Left colon (tissue), 2 donors: ENCODE data around the gene ADAP1. TPM values are rescaled to one million over a fixed set of nuclear protein-coding genes. Genes with fewer than 3 reads are reported as not detected.
A peak's percentile ranks its signal among the peaks of the same experiment; 100 is the strongest.
"Not testable (repeated sequence)": the region's sequence is repeated elsewhere in the genome, so short reads cannot be mapped to it uniquely, and the experiment has no call there.

Experiments
- ATAC-seq: fragments of 200-7000 bp; cut with Tn5 transposase; one replicate; pipeline ENCODE4 v1.9.1; 2020; ENCODE audit warnings: mild to moderate bottlenecking, moderate library complexity
- DNase-seq, 2 donors: peaks; one replicate each; pipeline ENCODE4 v3.0.0-alpha.2; 2020
- intact Hi-C, 2 donors: fragments of 100-400 bp; cut with DNase I in 1 of 2; cut with micrococcal nuclease in 1 of 2; formaldehyde crosslinking; loops; one replicate each; pipeline versions ENCODE4 v1.11.2 to v1.14.0; 2022; cut with DNase I, micrococcal nuclease
- long read RNA-seq: library from polyadenylated mRNA; unstranded; transcript quantifications from one replicate; pipeline ENCODE4 v2.0.0, GENCODE V29; 2021
- total RNA-seq, 2 donors: library from RNA; stranded (reverse); fragmentation: NEBNext Ultra II Directional; extraction: Animal tissue kit (Norgen Biotek cat#: 25700); gene quantifications; one replicate each; pipeline ENCODE4 v1.2.1, GENCODE V29; 2021
- donor health status: DM: no; HTN: no; CAD: no.
- donor health status: DM: yes; HTN: yes; CAD: no.

Gene ADAP1
- total RNA-seq, result 100 to 1,000 TPM; 147 to 166 TPM
- long read RNA-seq, transcript ADAP1-201 (11 exons, 2,363 nt), result major isoform, 21 of 113 reads
- long read RNA-seq, transcript ADAP1-217 (11 exons, 2,118 nt), result minor isoform, 8 of 113 reads
- long read RNA-seq, transcript ADAP1-218 (9 exons, 1,946 nt), result minor isoform, 15 of 113 reads
- long read RNA-seq, partial matches to known transcripts, result 19 of 113 reads
- long read RNA-seq, other reads (novel, unspliced or antisense), result 46 of 113 reads

DNA sequence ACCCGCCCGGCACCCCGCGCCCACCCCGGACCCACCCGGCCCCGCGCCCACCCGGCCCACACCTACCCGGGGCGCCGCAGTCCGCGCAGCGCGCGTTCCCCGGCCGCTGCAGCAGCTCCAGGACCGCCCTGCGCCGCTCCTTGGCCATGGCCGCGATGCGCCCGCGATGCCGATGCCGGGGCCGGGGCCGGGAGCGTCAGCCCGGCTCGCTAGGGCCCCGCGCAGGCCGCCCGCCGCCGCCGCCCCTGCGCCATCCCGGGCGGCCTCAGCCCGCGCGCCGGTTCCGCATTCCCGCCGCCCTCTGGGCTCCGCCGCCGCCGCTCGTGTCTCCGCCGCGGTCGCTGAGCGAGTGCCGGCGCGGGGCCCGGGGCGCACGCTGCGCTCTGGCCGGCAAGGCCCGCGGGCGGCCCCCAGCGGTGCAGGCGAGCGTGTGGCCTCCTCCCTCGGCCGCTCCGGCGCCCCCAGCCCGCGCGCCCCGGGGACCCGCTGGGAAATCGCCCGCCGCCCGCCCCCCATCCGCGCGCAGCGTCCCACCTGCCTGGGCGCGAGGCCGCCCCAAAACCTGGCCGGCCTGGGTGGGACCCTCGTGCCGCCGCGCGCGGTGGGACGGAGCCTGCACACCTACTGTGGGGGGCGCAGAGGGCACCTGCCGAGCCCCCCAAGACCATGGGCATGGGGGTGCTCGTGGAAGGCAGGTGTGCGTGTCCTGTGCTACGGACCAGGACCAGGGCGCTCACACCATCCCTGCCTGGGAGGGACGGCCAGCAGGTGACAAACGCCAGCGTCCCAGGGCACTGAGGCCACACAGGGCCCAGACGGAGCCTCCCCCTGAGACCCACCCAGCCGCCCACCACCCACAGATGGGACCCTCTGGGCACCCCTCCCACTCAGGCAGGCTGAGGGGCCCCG, at the start of gene ADAP1:
TSS of gene ADAP1 (minus strand) at position 351 of the 909 bp plus-strand sequence. CDS start at position 148, 203 bp downstream.
- ATAC-seq, result peak; percentile 59
- DNase-seq, result peak in 1 of 2 donors; percentile 71
- intact Hi-C loops, result no loop called here

DNA sequence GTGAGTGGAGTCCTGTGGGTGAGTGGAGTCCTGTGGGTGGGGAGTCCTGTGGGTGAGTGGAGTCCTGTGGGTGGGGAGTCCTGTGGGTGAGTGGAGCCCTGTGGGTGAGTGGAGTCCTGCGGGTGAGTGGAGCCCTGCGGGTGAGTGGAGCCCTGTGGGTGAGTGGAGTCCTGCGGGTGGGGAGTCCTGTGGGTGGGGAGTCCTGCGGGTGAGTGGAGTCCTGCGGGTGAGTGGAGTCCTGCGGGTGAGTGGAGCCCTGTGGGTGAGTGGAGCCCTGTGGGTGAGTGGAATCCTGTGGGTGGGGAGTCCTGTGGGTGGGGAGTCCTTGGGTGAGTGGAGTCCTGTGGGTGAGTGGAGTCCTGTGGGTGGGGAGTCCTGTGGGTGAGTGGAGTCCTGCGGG, 48.0 kb upstream of the ADAP1 start:
- ATAC-seq, intact Hi-C loops, DNase-seq: not testable (repeated sequence)

DNA sequence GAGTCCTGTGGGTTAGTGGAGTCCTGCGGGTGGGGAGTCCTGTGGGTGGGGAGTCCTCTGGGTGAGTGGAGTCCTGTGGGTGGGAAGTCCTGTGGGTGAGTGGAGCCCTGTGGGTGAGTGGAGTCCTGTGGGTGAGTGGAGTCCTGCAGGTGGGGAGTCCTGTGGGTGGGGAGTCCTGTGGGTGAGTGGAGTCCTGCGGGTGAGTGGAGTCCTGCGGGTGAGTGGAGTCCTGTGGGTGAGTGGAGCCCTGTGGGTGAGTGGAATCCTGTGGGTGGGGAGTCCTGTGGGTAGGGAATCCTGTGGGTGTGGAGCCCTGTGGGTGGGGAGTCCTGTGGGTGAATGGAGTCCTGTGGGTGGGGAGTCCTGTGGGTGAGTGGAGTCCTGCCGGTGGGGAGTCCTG, 47.5 kb upstream of the ADAP1 start:
- intact Hi-C loops, DNase-seq, ATAC-seq: not testable (repeated sequence)

GRCh38 chr7:1001069-1001770, 46.7 kb upstream of the ADAP1 start:
- DNase-seq, ATAC-seq, intact Hi-C loops: not testable (repeated sequence)

GRCh38 chr7:999941-1000935, 45.8 kb upstream of the ADAP1 start:
- ATAC-seq, result no peak

DNA sequence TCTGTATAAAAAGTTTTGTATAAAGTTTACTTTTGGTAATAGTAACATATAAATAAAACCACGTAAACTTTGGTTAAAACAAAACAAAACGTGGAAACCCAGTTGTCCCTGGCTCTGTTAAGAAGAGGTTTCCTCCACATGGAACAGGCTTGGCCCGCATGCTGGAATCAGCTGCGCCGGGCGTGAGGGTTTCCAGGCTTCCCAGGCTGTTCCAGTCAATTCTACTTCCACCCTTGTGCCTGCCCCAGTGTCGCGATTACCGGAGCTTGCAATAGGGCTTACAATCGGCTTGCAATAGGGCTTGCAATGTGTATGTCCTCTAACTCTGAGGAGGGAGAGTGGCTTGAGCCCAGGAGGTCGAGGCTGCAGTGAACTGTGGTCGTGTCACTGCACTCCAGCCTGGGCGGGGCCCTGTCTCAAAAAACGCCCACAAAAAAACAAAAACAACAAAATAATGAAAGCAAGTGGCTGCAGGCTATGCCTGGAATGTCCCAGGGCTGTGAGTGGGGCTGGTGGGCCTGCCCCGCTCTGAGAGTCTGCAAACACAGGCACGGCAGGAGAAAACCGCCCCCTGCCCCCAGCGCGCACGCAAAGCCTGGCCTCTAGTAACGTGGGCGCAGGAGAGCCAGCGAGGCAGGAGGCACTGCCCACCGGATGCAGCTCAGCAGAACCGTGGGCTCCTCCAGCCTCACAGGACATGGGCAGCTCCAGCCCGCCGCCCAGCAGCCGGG, 44.8 kb upstream of the ADAP1 start:
- intact Hi-C loops, result loop anchor here in 1 of 2 donors (5.0 kb wide), 1 partner anchor 63 kb away; no protein-coding TSS in a partner anchor
- ATAC-seq, result no peak

More at GRCh38 chr7:999941-1000935, 45.8 kb upstream of the ADAP1 start:
- DNase-seq, result no peak
- intact Hi-C loops, result loop anchor here in 1 of 2 donors (5.0 kb wide), 1 partner anchor 62 kb away; no protein-coding TSS in a partner anchor

DNA sequence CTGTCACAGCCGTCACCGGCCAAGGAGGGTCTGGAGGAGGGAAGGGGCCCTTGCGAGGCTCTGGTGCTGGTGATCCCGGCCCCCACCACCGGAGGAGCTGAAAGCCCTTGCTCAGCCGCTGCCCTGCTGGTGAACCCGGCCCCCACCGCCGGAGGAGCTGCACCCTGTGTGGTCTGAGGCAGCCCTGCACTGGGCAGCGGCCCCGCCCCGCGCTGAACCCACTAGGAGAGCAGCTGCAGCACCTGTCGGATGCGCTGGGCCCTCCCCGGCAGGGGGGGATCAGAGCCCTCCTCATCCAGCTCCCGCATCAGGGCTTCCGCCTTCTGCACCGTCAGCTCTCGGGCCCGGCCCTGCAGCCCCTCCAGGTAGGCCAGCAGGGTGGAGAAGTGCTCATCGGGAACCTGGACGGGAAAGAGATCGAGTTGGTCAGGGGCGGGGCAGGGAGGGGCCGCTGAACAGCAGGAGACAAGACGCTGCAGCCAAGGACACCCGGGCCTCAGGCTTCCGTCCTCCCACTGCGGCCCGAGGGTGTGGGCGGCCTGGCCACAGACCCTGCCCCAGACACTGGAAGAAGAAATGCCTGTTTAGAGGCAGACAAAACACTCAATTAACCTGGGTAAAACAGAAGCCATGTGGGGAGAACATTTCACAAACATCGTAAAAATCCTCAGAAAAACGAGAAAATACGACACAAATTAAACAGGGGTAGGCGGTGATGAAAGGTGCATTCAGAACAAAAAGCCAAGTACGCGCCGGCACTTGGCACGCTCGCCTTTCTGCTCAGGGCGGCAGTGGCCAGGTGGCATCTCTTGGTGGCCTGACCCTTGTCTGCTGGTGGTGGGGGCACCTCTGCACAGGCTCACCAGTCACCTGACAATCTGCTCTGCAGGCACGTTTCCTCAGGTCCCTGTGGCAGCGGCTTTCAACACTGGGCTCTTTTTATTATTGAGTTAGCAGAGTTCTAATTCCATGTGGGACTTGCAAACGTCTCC, 43.2 kb upstream of the ADAP1 start:
- DNase-seq, result peak; percentile 69 to 77

More for the DNA sequence above, 44.8 kb upstream of the ADAP1 start:
- DNase-seq, result no peak

DNA sequence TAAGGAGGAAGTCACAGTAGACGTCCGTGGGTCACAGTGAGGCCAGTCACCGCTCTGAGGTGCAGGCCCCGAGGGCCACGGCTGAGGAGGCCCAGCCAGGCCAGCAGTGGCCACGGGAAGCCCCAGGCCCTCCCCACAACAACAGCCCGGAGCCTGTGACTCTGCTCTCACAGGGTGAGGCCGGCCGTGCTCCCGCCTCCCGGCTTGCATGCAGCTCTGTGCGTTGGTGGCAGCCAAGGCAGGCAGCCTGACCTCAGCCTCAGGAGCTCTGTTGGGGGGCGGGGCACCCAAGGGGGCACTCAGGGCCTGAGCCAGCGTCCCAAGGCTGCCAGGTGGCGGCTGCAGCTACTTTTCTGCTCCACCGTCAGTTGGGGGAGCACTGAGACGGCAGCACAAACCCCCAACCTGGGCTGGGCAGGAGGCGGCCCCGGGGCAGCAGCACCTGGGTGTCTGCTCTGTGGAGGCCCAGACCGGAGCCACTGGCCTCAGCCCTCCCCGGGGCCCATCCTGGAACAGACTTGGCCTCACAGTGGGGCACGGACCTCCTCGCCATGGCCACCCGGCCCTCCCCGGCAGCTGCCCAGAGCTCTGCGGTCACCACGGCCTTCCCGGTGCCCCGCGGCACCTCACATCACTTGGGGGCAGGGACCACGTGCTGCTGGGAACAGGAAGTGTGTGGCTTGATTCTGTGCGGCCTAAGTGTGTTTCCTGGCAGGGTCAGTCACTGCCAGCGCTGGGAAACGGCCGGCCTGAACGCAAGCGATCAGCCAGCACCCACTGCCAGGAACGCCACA, 41.8 kb upstream of the ADAP1 start:
- DNase-seq (no peak), ATAC-seq (no peak)
- intact Hi-C loops, result loop anchor here in 1 of 2 donors (5.0 kb wide), 1 partner anchor 66 kb away; no protein-coding TSS in a partner anchor

More for the DNA sequence above, 43.2 kb upstream of the ADAP1 start:
- ATAC-seq, result peak; percentile 73
- intact Hi-C loops, result loop anchor here in 1 of 2 donors (5.0 kb wide), 1 partner anchor 65 kb away; no protein-coding TSS in a partner anchor

DNA sequence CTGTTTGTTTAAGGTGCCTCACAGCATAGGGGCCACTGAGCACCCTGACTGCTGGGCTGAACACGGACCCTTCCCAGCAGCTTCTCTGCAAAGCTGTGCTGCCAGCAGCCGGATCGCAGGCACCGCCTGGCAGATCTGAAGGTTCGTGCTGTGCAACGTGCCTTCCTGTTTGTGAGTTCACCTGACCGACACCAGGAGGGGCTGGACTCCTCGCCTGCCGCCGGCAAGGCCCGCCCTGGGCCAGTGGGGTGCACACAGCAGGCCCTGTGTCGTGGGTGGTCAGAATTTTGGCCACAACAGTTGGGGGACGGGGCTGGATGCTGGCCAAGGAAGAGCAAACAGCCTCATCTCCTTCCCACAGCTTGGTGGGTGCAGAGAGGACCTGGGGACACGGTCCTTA, 41.1 kb upstream of the ADAP1 start:
- intact Hi-C loops, result loop anchor here in 1 of 2 donors (5.0 kb wide), 1 partner anchor 67 kb away; no protein-coding TSS in a partner anchor
- ATAC-seq (no peak), DNase-seq (no peak)

DNA sequence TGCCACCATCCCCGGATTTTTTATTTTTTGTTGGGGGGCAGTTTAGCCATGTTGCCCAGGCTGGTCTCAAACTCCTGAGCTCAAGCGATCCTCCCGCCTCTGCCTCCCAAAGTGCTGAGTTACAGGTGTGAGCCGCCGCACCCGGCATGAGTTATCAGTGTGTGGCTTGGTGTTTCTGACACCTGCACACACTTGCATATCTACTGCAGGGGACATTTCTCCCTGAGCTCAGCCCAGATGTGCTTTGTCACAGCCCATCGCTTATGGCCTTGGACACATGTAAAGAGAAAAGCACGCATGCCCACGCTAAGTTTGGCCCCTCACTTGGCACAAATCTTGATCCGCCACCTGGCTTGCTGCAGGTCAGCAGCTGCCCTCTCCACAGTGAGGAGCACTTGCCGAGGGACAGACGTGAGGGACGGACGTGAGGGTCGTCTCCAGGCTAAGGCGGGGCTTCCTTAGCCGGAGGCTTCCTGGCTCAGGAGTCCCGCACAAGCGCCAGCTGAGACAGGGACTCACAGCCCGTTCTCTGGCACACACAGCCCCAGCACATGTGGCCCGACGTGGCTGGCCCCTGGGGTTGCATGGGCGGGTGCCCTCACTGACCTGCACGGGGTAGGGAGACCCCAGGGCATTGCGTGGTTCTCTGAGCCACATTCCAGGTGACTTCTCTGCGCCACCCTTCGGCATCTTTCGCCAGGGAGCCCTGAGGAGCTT, 40.3 kb upstream of the ADAP1 start:
- intact Hi-C loops, result loop anchor here (5.0 kb wide), 2 partner anchors 68 to 73 kb away; no protein-coding TSS in a partner anchor
- no peak for DNase-seq
- ATAC-seq, result no peak

DNA sequence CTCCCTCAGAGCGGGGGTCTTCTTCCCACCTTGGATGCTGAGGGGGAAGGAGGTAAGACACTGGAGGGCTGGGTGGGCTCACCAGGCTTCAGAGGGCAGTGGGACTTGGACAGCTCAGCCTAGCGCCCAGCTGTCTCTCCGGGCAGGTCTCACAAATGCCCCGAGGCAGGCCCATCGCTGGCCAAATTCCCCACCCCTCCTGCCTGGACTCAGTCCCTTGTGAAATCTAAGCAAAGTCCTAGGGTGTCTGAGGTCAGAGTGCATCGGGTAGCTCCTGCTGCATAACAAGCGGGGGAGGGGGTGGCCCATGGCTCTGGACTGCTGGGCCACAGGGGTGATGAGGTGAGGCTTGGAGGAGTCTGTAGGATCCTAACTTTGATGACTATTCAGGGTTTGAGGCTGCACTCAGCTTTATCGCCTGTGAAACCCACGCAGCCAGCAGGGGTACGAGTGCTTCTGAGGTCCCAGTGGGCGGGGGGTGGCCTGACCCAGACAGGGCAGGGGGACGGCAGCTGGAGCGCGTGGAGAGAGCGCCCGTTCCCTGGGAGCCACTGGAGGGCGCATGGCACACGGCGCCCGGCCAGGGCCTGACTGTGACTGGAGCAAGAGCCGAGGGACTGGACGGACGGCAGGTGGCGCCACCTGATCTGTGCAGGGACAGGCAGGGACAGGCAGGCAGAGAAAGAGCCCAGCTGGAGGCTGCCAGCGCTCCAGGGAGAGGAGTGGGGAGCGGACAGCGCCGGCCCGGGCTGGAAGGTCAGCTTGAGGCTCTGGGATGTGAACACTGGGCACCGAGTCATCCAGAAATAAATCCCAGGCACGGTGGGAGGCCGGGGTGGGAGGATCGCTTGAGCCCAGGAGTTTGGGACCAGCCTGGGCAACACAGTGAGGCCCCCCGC, 38.5 kb upstream of the ADAP1 start:
- ATAC-seq (peak; percentile 84), DNase-seq (peak; percentile 96)
- intact Hi-C loops, result loop anchor here in 1 of 2 donors (5.0 kb wide), 1 partner anchor 74 kb away; no protein-coding TSS in a partner anchor

GRCh38 chr7:991729-992656, 37.5 kb upstream of the ADAP1 start:
- intact Hi-C loops, result loop anchor here in 1 of 2 donors (5.0 kb wide), 1 partner anchor 75 kb away; no protein-coding TSS in a partner anchor
- no peak for DNase-seq
- no peak for ATAC-seq
